ENCODE data around the gene PHC3.

The PHC3 gene

DNA sequence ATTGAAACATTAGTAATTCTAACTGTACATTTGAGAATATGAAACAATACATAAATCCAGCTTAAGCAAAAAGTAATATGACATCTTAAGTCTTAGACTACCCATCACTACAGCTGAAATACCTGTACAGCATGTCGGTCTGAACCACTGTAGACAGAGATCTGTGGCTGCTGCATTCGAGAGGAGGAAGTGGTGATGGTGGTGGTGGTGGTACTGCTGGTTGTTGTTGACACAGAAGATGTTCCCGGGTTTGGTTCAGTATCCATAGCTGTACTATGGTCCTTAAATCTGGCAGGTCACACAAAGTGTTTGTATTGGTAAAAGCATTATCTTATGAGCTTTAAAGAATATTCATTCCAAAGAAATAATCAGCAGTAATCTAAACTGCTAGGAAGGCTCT is 2.9 kb downstream of the PHC3 start:
- no peak for TF ChIP-seq ZFP3 (CRISPR knock-in tag; IDR thresholded peaks at IDR 0.05)
- no peak for TF ChIP-seq PPARA (CRISPR knock-in tag; IDR thresholded peaks at IDR 0.05; ENCODE audit: borderline replicate concordance)
- TF ChIP-seq CSDC2 (CRISPR knock-in tag; IDR thresholded peaks at IDR 0.05): no peak
- no peak for TF ChIP-seq ZNF565 (CRISPR knock-in tag; conservative IDR thresholded peaks at IDR 0.05; ENCODE audit: low read depth)
- TF ChIP-seq ISL1 (CRISPR knock-in tag; IDR thresholded peaks at IDR 0.05): no peak
- TF ChIP-seq BACH2 (CRISPR knock-in tag; IDR thresholded peaks at IDR 0.05; ENCODE audit: borderline replicate concordance): no peak
- TF ChIP-seq OSR1 (CRISPR knock-in tag; IDR thresholded peaks at IDR 0.05): no peak
- TF ChIP-seq TOX (CRISPR knock-in tag; IDR thresholded peaks at IDR 0.05; ENCODE audit: borderline replicate concordance): no peak
- no peak for TF ChIP-seq ZNF70 (CRISPR knock-in tag; IDR thresholded peaks at IDR 0.05)
- no peak for TF ChIP-seq ZC3H10 (CRISPR knock-in tag; IDR thresholded peaks at IDR 0.05)
- TF ChIP-seq, protein P1, sequence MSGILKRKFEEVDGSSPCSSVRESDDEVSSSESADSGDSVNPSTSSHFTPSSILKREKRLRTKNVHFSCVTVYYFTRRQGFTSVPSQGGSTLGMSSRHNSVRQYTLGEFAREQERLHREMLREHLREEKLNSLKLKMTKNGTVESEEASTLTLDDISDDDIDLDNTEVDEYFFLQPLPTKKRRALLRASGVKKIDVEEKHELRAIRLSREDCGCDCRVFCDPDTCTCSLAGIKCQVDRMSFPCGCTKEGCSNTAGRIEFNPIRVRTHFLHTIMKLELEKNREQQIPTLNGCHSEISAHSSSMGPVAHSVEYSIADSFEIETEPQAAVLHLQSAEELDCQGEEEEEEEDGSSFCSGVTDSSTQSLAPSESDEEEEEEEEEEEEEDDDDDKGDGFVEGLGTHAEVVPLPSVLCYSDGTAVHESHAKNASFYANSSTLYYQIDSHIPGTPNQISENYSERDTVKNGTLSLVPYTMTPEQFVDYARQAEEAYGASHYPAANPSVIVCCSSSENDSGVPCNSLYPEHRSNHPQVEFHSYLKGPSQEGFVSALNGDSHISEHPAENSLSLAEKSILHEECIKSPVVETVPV (CRISPR knock-in tag; IDR thresholded peaks at IDR 0.05): no peak
- TF ChIP-seq, protein P2, sequence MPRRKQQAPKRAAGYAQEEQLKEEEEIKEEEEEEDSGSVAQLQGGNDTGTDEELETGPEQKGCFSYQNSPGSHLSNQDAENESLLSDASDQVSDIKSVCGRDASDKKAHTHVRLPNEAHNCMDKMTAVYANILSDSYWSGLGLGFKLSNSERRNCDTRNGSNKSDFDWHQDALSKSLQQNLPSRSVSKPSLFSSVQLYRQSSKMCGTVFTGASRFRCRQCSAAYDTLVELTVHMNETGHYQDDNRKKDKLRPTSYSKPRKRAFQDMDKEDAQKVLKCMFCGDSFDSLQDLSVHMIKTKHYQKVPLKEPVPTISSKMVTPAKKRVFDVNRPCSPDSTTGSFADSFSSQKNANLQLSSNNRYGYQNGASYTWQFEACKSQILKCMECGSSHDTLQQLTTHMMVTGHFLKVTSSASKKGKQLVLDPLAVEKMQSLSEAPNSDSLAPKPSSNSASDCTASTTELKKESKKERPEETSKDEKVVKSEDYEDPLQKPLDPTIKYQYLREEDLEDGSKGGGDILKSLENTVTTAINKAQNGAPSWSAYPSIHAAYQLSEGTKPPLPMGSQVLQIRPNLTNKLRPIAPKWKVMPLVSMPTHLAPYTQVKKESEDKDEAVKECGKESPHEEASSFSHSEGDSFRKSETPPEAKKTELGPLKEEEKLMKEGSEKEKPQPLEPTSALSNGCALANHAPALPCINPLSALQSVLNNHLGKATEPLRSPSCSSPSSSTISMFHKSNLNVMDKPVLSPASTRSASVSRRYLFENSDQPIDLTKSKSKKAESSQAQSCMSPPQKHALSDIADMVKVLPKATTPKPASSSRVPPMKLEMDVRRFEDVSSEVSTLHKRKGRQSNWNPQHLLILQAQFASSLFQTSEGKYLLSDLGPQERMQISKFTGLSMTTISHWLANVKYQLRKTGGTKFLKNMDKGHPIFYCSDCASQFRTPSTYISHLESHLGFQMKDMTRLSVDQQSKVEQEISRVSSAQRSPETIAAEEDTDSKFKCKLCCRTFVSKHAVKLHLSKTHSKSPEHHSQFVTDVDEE (CRISPR knock-in tag; IDR thresholded peaks at IDR 0.05): no peak
- TF ChIP-seq, protein P3, sequence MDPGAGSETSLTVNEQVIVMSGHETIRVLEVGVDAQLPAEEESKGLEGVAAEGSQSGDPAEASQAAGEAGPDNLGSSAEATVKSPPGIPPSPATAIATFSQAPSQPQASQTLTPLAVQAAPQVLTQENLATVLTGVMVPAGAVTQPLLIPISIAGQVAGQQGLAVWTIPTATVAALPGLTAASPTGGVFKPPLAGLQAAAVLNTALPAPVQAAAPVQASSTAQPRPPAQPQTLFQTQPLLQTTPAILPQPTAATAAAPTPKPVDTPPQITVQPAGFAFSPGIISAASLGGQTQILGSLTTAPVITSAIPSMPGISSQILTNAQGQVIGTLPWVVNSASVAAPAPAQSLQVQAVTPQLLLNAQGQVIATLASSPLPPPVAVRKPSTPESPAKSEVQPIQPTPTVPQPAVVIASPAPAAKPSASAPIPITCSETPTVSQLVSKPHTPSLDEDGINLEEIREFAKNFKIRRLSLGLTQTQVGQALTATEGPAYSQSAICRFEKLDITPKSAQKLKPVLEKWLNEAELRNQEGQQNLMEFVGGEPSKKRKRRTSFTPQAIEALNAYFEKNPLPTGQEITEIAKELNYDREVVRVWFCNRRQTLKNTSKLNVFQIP (CRISPR knock-in tag; IDR thresholded peaks at IDR 0.05; ENCODE audit: borderline replicate concordance, low read depth): no peak
- no peak for TF ChIP-seq RARB (CRISPR knock-in tag; IDR thresholded peaks at IDR 0.05)
- no peak for ATAC-seq

DNA sequence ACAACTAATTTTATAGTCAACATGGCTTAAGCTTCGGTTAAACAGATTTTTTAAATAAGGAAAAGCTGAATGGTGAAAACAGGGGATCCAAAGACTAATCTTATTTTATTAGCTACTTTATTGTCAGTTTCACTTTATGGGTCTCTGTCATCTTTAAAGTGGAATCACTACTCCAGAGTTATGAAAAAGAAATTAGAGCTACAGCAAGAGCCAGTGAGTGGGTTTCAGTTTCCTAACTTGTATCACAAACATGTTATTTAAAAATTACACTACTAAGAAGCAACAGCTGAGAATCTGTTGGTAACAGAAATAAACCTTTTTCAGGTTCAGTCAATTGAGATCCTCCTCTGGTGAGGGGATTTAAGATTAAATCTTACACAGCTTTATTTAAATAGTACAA is 10.0 kb downstream of the PHC3 start:
- ATAC-seq: no peak
- no peak for TF ChIP-seq SNAI2 (CRISPR knock-in tag; IDR thresholded peaks at IDR 0.05)
- TF ChIP-seq PPARA (CRISPR knock-in tag; IDR thresholded peaks at IDR 0.05; ENCODE audit: borderline replicate concordance): no peak
- TF ChIP-seq TOX (CRISPR knock-in tag; IDR thresholded peaks at IDR 0.05; ENCODE audit: borderline replicate concordance): no peak
- no peak for TF ChIP-seq RARB (CRISPR knock-in tag; IDR thresholded peaks at IDR 0.05)
- no peak for TF ChIP-seq OSR1 (CRISPR knock-in tag; IDR thresholded peaks at IDR 0.05)
- no peak for TF ChIP-seq ZNF8 (CRISPR knock-in tag; IDR thresholded peaks at IDR 0.05)
- no peak for TF ChIP-seq CSDC2 (CRISPR knock-in tag; IDR thresholded peaks at IDR 0.05)

DNA sequence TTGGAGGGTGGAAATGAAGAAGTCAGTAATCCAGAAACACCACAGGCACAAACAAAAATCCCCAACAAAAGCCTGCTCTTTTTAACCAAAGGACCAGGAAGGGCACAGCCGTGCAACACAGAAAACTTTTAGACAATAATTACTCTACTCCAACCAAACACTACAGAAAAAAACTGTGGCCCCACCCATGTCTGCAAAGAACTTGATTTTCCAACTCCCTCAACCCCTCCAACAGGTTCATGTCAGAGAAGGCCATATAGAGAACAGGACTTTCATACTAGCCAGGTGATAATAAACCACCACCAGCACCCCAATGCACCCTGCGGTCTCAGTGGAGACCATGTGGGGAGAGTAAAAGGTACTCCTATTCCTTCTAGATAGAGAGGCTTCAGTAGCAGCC is 16.8 kb downstream of the PHC3 start:
- TF ChIP-seq ZNF70 (CRISPR knock-in tag; IDR thresholded peaks at IDR 0.05) (no peak), ZC3H10 (CRISPR knock-in tag; IDR thresholded peaks at IDR 0.05) (no peak), BACH2 (CRISPR knock-in tag; IDR thresholded peaks at IDR 0.05; ENCODE audit: borderline replicate concordance) (no peak), GLIS3 (CRISPR knock-in tag; IDR thresholded peaks at IDR 0.05) (no peak), ESRRG (CRISPR knock-in tag; IDR thresholded peaks at IDR 0.05) (no peak), ZFP3 (CRISPR knock-in tag; IDR thresholded peaks at IDR 0.05) (no peak)
- TF ChIP-seq, protein P1 (CRISPR knock-in tag; IDR thresholded peaks at IDR 0.05): no peak
- TF ChIP-seq, protein P2 (CRISPR knock-in tag; IDR thresholded peaks at IDR 0.05): no peak
- ATAC-seq: no peak

Data from SK-N-SH treated with all-trans-retinoic acid at 6 μM for 48 hours (cell line).